H9 (cell line): ENCODE data around the gene CCDC89. TPM values are rescaled to one million over a fixed set of nuclear protein-coding genes. Genes with fewer than 3 reads are reported as not detected.

ENCODE experiments used
- DNase-seq: peaks from one replicate; pipeline ENCODE4 v3.0.0-alpha.2; 2017
- H2AFZ ChIP-seq: one replicate; pipeline ENCODE4 v1.6.1; 2013; ENCODE audit warnings: mild to moderate bottlenecking, low read length, control low read depth, moderate library complexity
- H2AK5ac ChIP-seq: 2 replicates; pipeline ENCODE4 v1.6.1; 2013; ENCODE audit warnings: low read length, control low read depth, mixed read lengths; ENCODE audit not compliant: insufficient read length
- H2BK120ac ChIP-seq: one replicate; pipeline ENCODE4 v1.6.1; 2013; ENCODE audit warnings: low read depth, mild to moderate bottlenecking, low read length, control low read depth, inconsistent platforms; ENCODE audit not compliant: poor library complexity, severe bottlenecking
- H2BK12ac ChIP-seq: 2 replicates; pipeline ENCODE4 v1.6.1; 2013; ENCODE audit warnings: low read length, control low read depth, mixed read lengths, low read depth; ENCODE audit not compliant: insufficient read length
- H2BK15ac ChIP-seq: 2 replicates; pipeline ENCODE4 v1.6.1; 2013; ENCODE audit warnings: low read depth, low read length, control low read depth
- H2BK20ac ChIP-seq: one replicate; pipeline ENCODE4 v1.6.1; 2013; ENCODE audit warnings: low read depth, mild to moderate bottlenecking, low read length, control low read depth, inconsistent platforms; ENCODE audit not compliant: poor library complexity, severe bottlenecking
- H2BK5ac ChIP-seq: 2 replicates; pipeline ENCODE4 v1.6.1; 2013; ENCODE audit warnings: low read length, control low read depth, mixed read lengths; ENCODE audit not compliant: insufficient read length
- H3K14ac ChIP-seq: 2 replicates; pipeline ENCODE4 v1.6.1; 2013; ENCODE audit warnings: low read length, control low read depth; ENCODE audit not compliant: insufficient read depth
- H3K18ac ChIP-seq: 2 replicates; pipeline ENCODE4 v1.6.1; 2013; ENCODE audit warnings: low read depth, mild to moderate bottlenecking, mixed read lengths, low read length, control low read depth; ENCODE audit not compliant: insufficient read length
- H3K23ac ChIP-seq: 2 replicates; pipeline ENCODE4 v1.6.1; 2013; ENCODE audit warnings: low read length, control low read depth, mixed read lengths, low read depth; ENCODE audit not compliant: insufficient read length
- H3K23me2 ChIP-seq: 2 replicates; pipeline ENCODE4 v1.6.1; 2013; ENCODE audit warnings: low read depth, mild to moderate bottlenecking, mixed read lengths, low read length, control low read depth; ENCODE audit not compliant: insufficient read length, poor library complexity, severe bottlenecking
- H3K27ac ChIP-seq: 2 replicates; pipeline ENCODE4 v1.5.1; 2013; ENCODE audit warnings: low read length, control low read depth, mixed read lengths, low read depth; ENCODE audit not compliant: insufficient read length
- H3K27me3 ChIP-seq: 2 replicates; pipeline ENCODE4 v1.6.1; 2013; ENCODE audit warnings: low read length, control low read depth, inconsistent platforms; ENCODE audit not compliant: insufficient read depth
- H3K4ac ChIP-seq: 2 replicates; pipeline ENCODE4 v1.6.1; 2013; ENCODE audit warnings: low read depth, mild to moderate bottlenecking, control low read depth, inconsistent platforms, low read length, moderate library complexity
- H3K4me1 ChIP-seq: 2 replicates; pipeline ENCODE4 v1.6.1; 2013; ENCODE audit warnings: low read length, control low read depth, inconsistent platforms; ENCODE audit not compliant: insufficient read depth
- H3K4me2 ChIP-seq: 2 replicates; pipeline ENCODE4 v1.6.1; 2013; ENCODE audit warnings: low read length, control low read depth, mixed read lengths; ENCODE audit not compliant: insufficient read length, insufficient read depth
- H3K56ac ChIP-seq: 2 replicates; pipeline ENCODE4 v1.6.1; 2013; ENCODE audit warnings: low read depth, mild to moderate bottlenecking, mixed read lengths, low read length, control low read depth; ENCODE audit not compliant: insufficient read length
- H3K79me1 ChIP-seq: 2 replicates; pipeline ENCODE4 v1.6.1; 2013; ENCODE audit warnings: low read depth, mild to moderate bottlenecking, moderate library complexity, low read length, control low read depth, inconsistent platforms; ENCODE audit not compliant: insufficient read depth, poor library complexity, severe bottlenecking
- H3K79me2 ChIP-seq: 2 replicates; pipeline ENCODE4 v1.6.1; 2013; ENCODE audit warnings: low read length, control low read depth, inconsistent platforms; ENCODE audit not compliant: insufficient read depth
- H3K9ac ChIP-seq: 2 replicates; pipeline ENCODE4 v1.6.1; 2013; ENCODE audit warnings: low read length, control low read depth, mixed read lengths; ENCODE audit not compliant: insufficient read length; ENCODE audit errors: extremely low read depth
- H3K9me3 ChIP-seq: one replicate; pipeline ENCODE4 v1.6.1; 2013; ENCODE audit warnings: low read depth, low read length, inconsistent platforms; ENCODE audit not compliant: control insufficient read depth
- H3T11ph ChIP-seq: one replicate; pipeline ENCODE4 v1.6.1; 2013; ENCODE audit warnings: mild to moderate bottlenecking, low read length, control low read depth, inconsistent platforms
- H4K20me1 ChIP-seq: one replicate; pipeline ENCODE4 v1.6.1; 2013; ENCODE audit not compliant: control insufficient read depth, insufficient read length, insufficient read depth
- H4K5ac ChIP-seq: 2 replicates; pipeline ENCODE4 v1.6.1; 2013; ENCODE audit warnings: low read depth, mild to moderate bottlenecking, mixed read lengths, low read length, control low read depth; ENCODE audit not compliant: insufficient read length
- H4K8ac ChIP-seq: replicated peaks from 2 replicates; pipeline ENCODE4 v1.6.1; 2013; ENCODE audit warnings: low read length, control low read depth, mixed read lengths, low read depth; ENCODE audit not compliant: insufficient read length
- H4K91ac ChIP-seq: 2 replicates; pipeline ENCODE4 v1.6.1; 2013; ENCODE audit warnings: low read depth, mild to moderate bottlenecking, moderate library complexity, mixed read lengths, low read length, control low read depth; ENCODE audit not compliant: insufficient read length
- H3K27ac Mint-ChIP-seq, 3 experiments: 2 replicates in 2 of 3; 3 replicates in 1 of 3; pipeline ENCODE4 v1.8.0; 2020 to 2021; ENCODE audit warnings: mixed read lengths in 3 of 3, mild to moderate bottlenecking in 1 of 3, moderate library complexity in 1 of 3
- H3K27me3 Mint-ChIP-seq: 2 replicates; pipeline ENCODE4 v1.8.0; 2021; ENCODE audit warnings: low read depth, mild to moderate bottlenecking, moderate library complexity, mixed read lengths
- H3K36me3 Mint-ChIP-seq, 3 experiments: 2 replicates in 2 of 3; 3 replicates in 1 of 3; pipeline ENCODE4 v1.8.0; 2020 to 2021; ENCODE audit warnings: low read depth in 3 of 3, mixed read lengths in 3 of 3; ENCODE audit not compliant: insufficient read depth in 1 of 3
- H3K4me1 Mint-ChIP-seq, 2 experiments: 2 replicates each; pipeline ENCODE4 v1.8.0; 2020; ENCODE audit warnings: mixed read lengths in 2 of 2
- H3K4me3 Mint-ChIP-seq, 2 experiments: 2 replicates in 1 of 2; 3 replicates in 1 of 2; pipeline ENCODE4 v1.8.0; 2020 to 2021; ENCODE audit warnings: mild to moderate bottlenecking in 2 of 2, mixed read lengths in 2 of 2, moderate library complexity in 1 of 2
- H3K9me3 Mint-ChIP-seq, 2 experiments: 2 replicates in 1 of 2; 3 replicates in 1 of 2; pipeline ENCODE4 v1.8.0; 2020; ENCODE audit warnings: mild to moderate bottlenecking in 2 of 2, mixed read lengths in 2 of 2, moderate library complexity in 1 of 2
- CTCF ChIP-seq: fragments of 200-600 bp; sonication (generic); conservative IDR thresholded peaks from 3 replicates; pipeline ENCODE4 v1.8.0; 2021; ENCODE audit warnings: antibody characterized with exemption, mild to moderate bottlenecking
- WGBS: extraction: QIAGEN DNeasy Blood & Tissue Kit; methylation state at CpG from one replicate; pipeline ENCODE4 v1.1.7; 2013; ENCODE audit warnings: missing lambda C conversion rate, low lambda C conversion rate, mixed read lengths; ENCODE audit not compliant: insufficient read length; ENCODE audit errors: extremely low coverage; 5-methylcytosine and 5-hydroxymethylcytosine counted together
- total RNA-seq: library from RNA; stranded (reverse); gene quantifications from 2 replicates; pipeline ENCODE4 v1.2.1, GENCODE V29; 2021

Gene CCDC89
- total RNA-seq, 1 experiment from 2014 or later: not detected

- H2BK20ac ChIP-seq: no peak within 1 kb of the TSS
Observed at GRCh38 chr11:85647604-85648299, 38.2 kb downstream of the CCDC89 start, which contains the start of gene TMEM126A. TSS of gene TMEM126A (plus strand) at chr11:85647967. CDS start at chr11:85650256, 2,289 bp downstream.

More at GRCh38 chr11:85647604-85648299, 38.2 kb downstream of the CCDC89 start, which contains the start of gene TMEM126A:
- H3K27me3 ChIP-seq: no peaks in the 10 kb centered on the region
- H3K23me2 ChIP-seq: no peaks in the 10 kb centered on the region
- no peak within 1 kb of the TSS for H2BK120ac ChIP-seq
- H3K18ac ChIP-seq: peak within 1 kb of the TSS; percentile 64
- H4K5ac ChIP-seq: no peak within 1 kb of the TSS
- no peaks in the 10 kb centered on the region for H3K79me2 ChIP-seq
- peak within 1 kb of the TSS; percentile 81 for H3K4me2 ChIP-seq
- no peak for TF ChIP-seq CTCF
- H4K20me1 ChIP-seq: no peaks in the 10 kb centered on the region
- H3K23ac ChIP-seq: no peak within 1 kb of the TSS
- H3K4me1 ChIP-seq: no peaks in the 10 kb centered on the region; the same call in 1 of the 2 replicates
- peak within 1 kb of the TSS; percentile 84 for H3K9ac ChIP-seq
- no peak within 1 kb of the TSS for H4K8ac ChIP-seq
- H3K9me3 Mint-ChIP-seq: no peaks in the 10 kb centered on the region
- no peak within 1 kb of the TSS for H2BK5ac ChIP-seq
- no peak within 1 kb of the TSS for H3K56ac ChIP-seq
- H3K9me3 ChIP-seq: no peaks in the 10 kb centered on the region
- WGBS: no CpG with 5 or more reads among the region's 33 CpGs
- no peak within 1 kb of the TSS for H4K91ac ChIP-seq
- peak; percentile 95 for DNase-seq
- H3K27ac ChIP-seq: peak within 1 kb of the TSS; percentile 80
- no peak within 1 kb of the TSS for H3K4ac ChIP-seq
- no peaks in the 10 kb centered on the region for H3K27me3 Mint-ChIP-seq
- peak within 1 kb of the TSS; percentile 90 for H2AFZ ChIP-seq
- H3K4me1 Mint-ChIP-seq: peaks cover 16 to 30% of the 10 kb centered on the region in 2 experiments
- H2BK15ac ChIP-seq: no peak within 1 kb of the TSS
- H3K36me3 Mint-ChIP-seq: peaks cover 0 to 6% (median 3%) of the 10 kb centered on the region in 3 experiments; a peak in 5 of 7 replicates
- peak within 1 kb of the TSS; percentile 98 to 99 (median 99) for H3K27ac Mint-ChIP-seq
- H3K14ac ChIP-seq: peak within 1 kb of the TSS; percentile 71
- H2BK12ac ChIP-seq: no peak within 1 kb of the TSS
- no peaks in the 10 kb centered on the region for H3K79me1 ChIP-seq
- H3T11ph ChIP-seq: no peak within 1 kb of the TSS
- peak within 1 kb of the TSS; percentile 87 to 99 for H3K4me3 Mint-ChIP-seq
- no peak within 1 kb of the TSS for H2AK5ac ChIP-seq
